Transverse colon (tissue), 4 donors: Measurements from ENCODE around the gene VPS36. TPM values are rescaled to one million over a fixed set of nuclear protein-coding genes. Genes with fewer than 3 reads are reported as not detected.

Experiments used
- DNase-seq: peaks from one replicate; pipeline ENCODE4 v3.0.0-alpha.2; 2019
- H3K27ac ChIP-seq, 4 donors: fragments of 200-600 bp; sonication (generic); 2 replicates each; pipeline ENCODE4 v1.5.1; 2016 to 2018; ENCODE audit warnings: inconsistent platforms in 4 of 4
- H3K27me3 ChIP-seq: fragments of 200-600 bp; sonication (generic); 2 replicates; pipeline ENCODE4 v1.5.1; 2017; ENCODE audit warnings: inconsistent platforms
- H3K36me3 ChIP-seq, 4 donors: fragments of 200-600 bp; sonication (generic); 2 replicates each; pipeline ENCODE4 v1.5.1; 2017 to 2019; ENCODE audit warnings: inconsistent platforms in 4 of 4
- H3K4me1 ChIP-seq, 4 donors: fragments of 200-600 bp; sonication (generic); 2 replicates each; pipeline ENCODE4 v1.5.1; 2017 to 2020; ENCODE audit warnings: inconsistent platforms in 4 of 4
- H3K4me3 ChIP-seq, 4 donors: fragments of 200-600 bp; sonication (generic); 1 replicate in 1 of 4; 2 replicates in 3 of 4; pipeline versions ENCODE4 v1.5.1 to v1.6.1; 2017 to 2019; ENCODE audit warnings: inconsistent platforms in 4 of 4
- H3K9me3 ChIP-seq, 2 donors: fragments of 200-600 bp; sonication (generic); 2 replicates each; pipeline ENCODE4 v1.5.1; 2017 to 2019; ENCODE audit warnings: inconsistent platforms in 2 of 2
- EP300 ChIP-seq: sonication (generic); formaldehyde crosslinking; IDR thresholded peaks from one replicate; pipeline ENCODE4 v1.6.1; 2017; ENCODE audit warnings: antibody characterized with exemption, low read depth
- POLR2A ChIP-seq: fragments of 450-650 bp; IDR thresholded peaks from one replicate; pipeline ENCODE4 v1.6.1; 2016; ENCODE audit warnings: antibody characterized with exemption, mild to moderate bottlenecking, moderate library complexity
- POLR2AphosphoS5 ChIP-seq, 3 donors: sonication (generic); formaldehyde crosslinking; IDR thresholded peaks; one replicate each; pipeline ENCODE4 v1.6.1; 2016; ENCODE audit warnings: antibody characterized with exemption in 3 of 3
- WGBS, 2 donors: methylation state at CpG; one replicate each; pipeline ENCODE4 v1.1.5; 2018; ENCODE audit warnings: low coverage in 1 of 2; 5-methylcytosine and 5-hydroxymethylcytosine counted together
- in situ Hi-C, 4 donors: fragments of 200-750 bp; cut with MboI; loops; one replicate each; pipeline versions ENCODE4 v1.15.0 to v1.15.1; 2017; ENCODE audit warnings: low sequenced_read_pairs in 3 of 4, low pct_ligation_motif_present in 1 of 4, low pct_unique_long_range_greater_than_20kb in 1 of 4
- intact Hi-C: fragments of 100-400 bp; cut with DNase I; formaldehyde crosslinking; loops from one replicate; pipeline ENCODE4 v1.15.1; 2023; ENCODE audit warnings: low total_unique reads
- total RNA-seq, 4 donors: library from RNA; depleted of rRNA; stranded (reverse); fragments of >200 nt; gene quantifications; one replicate each; pipeline ENCODE4 v1.1.0, GENCODE V29; 2016
- TF ChIP-seq, protein P1 (sequence below), 5 experiments: fragments of 200-600 bp in 3 of 5; fragments of 450-650 bp in 2 of 5; sonication (generic) in 3 of 5; IDR thresholded peaks; 1 replicate in 2 of 5; 2 replicates in 3 of 5; pipeline ENCODE4 v1.5.1; 2016 to 2017; ENCODE audit warnings: antibody characterized with exemption in 5 of 5, inconsistent platforms in 3 of 5, mild to moderate bottlenecking in 2 of 5, moderate library complexity in 1 of 5

Gene VPS36
- total RNA-seq, 4 donors from 2014 or later, result 35.2 to 101 (median 71.5) TPM

DNA sequence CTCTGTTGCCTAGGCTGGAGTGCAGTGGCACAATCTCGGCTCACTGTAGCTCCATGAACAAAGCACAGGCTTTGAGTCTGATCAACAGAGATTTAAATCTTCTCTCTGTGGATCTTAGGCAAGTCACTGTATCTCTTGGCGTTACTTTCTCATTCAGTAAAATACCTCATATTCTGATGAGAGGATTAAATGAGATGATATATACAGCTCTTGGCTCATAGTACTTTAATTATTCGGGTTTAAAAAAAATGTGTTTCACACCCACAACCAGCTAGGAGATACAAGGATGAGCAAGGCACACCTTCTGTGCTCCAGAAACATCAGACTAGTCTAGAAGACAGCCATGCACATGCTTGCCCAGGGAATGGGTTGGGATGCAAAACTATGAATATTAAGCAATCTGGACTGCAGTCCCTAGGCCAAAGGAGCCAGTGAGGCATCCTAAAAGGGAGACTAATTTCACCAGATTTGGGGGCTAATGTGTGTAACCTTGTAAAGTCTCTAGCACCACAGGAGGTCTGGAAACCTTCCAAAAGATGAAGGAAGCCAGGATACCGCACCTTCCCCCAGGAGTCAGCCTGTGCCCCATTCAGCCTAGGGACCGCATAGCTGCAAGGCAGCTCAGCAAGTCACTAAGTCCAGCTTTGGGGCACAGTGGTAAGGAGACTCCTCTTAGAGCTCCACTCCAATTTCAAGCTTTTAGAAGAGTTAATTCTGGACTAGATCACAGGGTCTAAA, 2.5 kb downstream of the VPS36 start:
- DNase-seq, result no peak
- H3K27me3 ChIP-seq, result no peaks in the 10 kb centered on the region
- H3K9me3 ChIP-seq, result no peaks in the 10 kb centered on the region
- no peak overlapping the region for H3K27ac ChIP-seq
- 90 to 100% methylated on average over 2 to 5 of the region's 5 CpGs for WGBS, 2 donors
- H3K4me3 ChIP-seq, result no peak overlapping the region
- H3K4me1 ChIP-seq, result peaks cover 8 to 31% (median 21%) of the 10 kb centered on the region in 4 donors
- in situ Hi-C loops, result loop anchor here (25.0 kb wide), 5 partner anchors 214 to 1011 kb away; partner anchors contain the start of genes DHRS12 (in 1 of the 4) and SUGT1 (in 1 of the 4)
- intact Hi-C loops, result no loop called here
- no peak for TF ChIP-seq POLR2AphosphoS5 (IDR thresholded peaks at IDR 0.05)
- no peak for TF ChIP-seq EP300
- TF ChIP-seq, protein P1, sequence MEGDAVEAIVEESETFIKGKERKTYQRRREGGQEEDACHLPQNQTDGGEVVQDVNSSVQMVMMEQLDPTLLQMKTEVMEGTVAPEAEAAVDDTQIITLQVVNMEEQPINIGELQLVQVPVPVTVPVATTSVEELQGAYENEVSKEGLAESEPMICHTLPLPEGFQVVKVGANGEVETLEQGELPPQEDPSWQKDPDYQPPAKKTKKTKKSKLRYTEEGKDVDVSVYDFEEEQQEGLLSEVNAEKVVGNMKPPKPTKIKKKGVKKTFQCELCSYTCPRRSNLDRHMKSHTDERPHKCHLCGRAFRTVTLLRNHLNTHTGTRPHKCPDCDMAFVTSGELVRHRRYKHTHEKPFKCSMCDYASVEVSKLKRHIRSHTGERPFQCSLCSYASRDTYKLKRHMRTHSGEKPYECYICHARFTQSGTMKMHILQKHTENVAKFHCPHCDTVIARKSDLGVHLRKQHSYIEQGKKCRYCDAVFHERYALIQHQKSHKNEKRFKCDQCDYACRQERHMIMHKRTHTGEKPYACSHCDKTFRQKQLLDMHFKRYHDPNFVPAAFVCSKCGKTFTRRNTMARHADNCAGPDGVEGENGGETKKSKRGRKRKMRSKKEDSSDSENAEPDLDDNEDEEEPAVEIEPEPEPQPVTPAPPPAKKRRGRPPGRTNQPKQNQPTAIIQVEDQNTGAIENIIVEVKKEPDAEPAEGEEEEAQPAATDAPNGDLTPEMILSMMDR (IDR thresholded peaks at IDR 0.05), result no peak
- no peak for TF ChIP-seq POLR2A
- H3K36me3 ChIP-seq, result no peaks in the 10 kb centered on the region

DNA sequence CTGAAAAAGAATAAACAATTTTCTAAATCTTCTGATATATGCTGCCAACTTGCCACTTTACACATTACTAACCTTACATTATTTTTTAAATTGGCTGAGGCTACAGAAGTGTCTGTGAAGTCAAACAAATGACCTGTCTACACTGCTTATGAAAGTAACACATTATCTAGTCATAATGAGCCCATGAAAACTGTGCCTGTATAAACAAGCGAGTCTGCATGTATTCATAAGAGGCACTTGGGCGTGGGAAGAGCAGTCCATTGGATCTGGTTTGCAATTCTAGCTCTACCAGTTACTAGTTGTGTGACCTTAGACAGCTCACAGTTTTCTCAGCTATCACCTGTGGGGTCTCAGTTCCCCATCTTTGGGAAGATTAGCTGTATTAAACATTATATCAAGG, 3.1 kb downstream of the VPS36 start:
- Histone ChIP-seq H3K27me3 (no peaks in the 10 kb centered on the region), H3K27ac (no peak overlapping the region), H3K36me3 (peaks cover 0 to 3% (median 0%) of the 10 kb centered on the region in 4 donors), H3K9me3 (no peaks in the 10 kb centered on the region), H3K4me3 (no peak overlapping the region), H3K4me1 (peaks cover 8 to 31% (median 21%) of the 10 kb centered on the region in 4 donors)
- no peak for DNase-seq
- intact Hi-C loops (no loop called here), in situ Hi-C loops (loop anchor here (25.0 kb wide), 5 partner anchors 215 to 1010 kb away; partner anchors contain the start of genes DHRS12 (in 1 of the 4) and SUGT1 (in 1 of the 4))
- 65% methylated on average over 2 of the region's 2 CpGs; no CpG with 5 or more reads in 1 of the 2 donors for WGBS, 2 donors
- TF ChIP-seq, protein P1 (IDR thresholded peaks at IDR 0.05), result no peak
- no peak for TF ChIP-seq EP300
- TF ChIP-seq POLR2A, result no peak
- TF ChIP-seq POLR2AphosphoS5 (IDR thresholded peaks at IDR 0.05), result no peak

DNA sequence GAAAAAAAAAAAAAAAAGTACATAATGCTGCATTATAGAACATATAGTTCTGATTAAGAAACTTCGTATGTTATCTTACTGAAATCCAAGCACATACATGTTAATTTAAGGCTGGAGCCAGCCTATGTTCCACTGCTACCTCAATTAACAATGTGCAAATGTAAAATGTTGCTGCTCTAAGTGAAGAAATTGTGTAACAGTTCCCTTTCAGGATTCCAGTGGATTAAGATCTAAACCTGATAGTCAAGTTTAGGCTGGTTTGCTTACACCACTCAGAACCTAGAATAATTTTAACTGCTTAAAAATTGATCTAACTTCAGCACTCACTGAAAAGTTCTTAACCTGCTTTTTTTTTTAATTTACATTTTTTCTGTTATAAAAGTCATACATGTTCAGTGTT, 4.2 kb downstream of the VPS36 start:
- in situ Hi-C loops, result loop anchor here (25.0 kb wide), 5 partner anchors 216 to 1009 kb away; partner anchors contain the start of genes DHRS12 (in 1 of the 4) and SUGT1 (in 1 of the 4)
- intact Hi-C loops, result no loop called here
- TF ChIP-seq, protein P1 (IDR thresholded peaks at IDR 0.05), result no peak
- no peak for TF ChIP-seq POLR2AphosphoS5 (IDR thresholded peaks at IDR 0.05)
- no peak for TF ChIP-seq EP300
- TF ChIP-seq POLR2A, result no peak
- DNase-seq, result no peak
- H3K4me1 ChIP-seq, result peaks cover 8 to 31% (median 21%) of the 10 kb centered on the region in 4 donors
- no peaks in the 10 kb centered on the region for H3K9me3 ChIP-seq
- 89% methylated on average over 1 of the region's 1 CpG; no CpG with 5 or more reads in 1 of the 2 donors for WGBS, 2 donors
- peaks cover 0 to 7% (median 0%) of the 10 kb centered on the region in 4 donors for H3K36me3 ChIP-seq
- no peak overlapping the region for H3K27ac ChIP-seq
- no peaks in the 10 kb centered on the region for H3K27me3 ChIP-seq
- H3K4me3 ChIP-seq, result no peak overlapping the region

DNA sequence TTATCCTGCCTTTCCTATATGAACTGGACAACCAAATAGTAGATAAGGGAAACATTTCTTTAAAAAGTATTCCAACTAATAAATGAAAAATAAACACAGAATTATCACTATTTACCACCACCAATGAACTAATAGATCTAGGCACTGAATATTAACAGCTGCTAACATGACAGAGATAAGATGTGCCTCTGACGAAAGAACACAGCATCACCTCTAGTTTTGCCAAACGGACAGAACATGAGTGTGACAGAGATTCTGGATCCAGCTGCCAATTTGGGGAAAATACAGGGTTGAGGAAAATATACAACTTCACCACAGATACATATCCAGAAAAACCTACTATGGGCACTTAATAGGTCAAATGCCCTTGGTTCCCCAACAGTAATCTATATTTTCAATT, 18.0 kb downstream of the VPS36 start:
- Histone ChIP-seq H3K36me3 (peaks cover 0 to 58% (median 27%) of the 10 kb centered on the region in 4 donors), H3K27ac (no peak overlapping the region), H3K9me3 (no peaks in the 10 kb centered on the region), H3K4me3 (no peak overlapping the region), H3K27me3 (no peaks in the 10 kb centered on the region), H3K4me1 (peaks cover 0 to 10% (median 5%) of the 10 kb centered on the region in 4 donors)
- intact Hi-C loops (no loop called here), in situ Hi-C loops (loop anchor here (25.0 kb wide), 5 partner anchors 230 to 995 kb away; partner anchors contain the start of genes DHRS12 (in 1 of the 4) and SUGT1 (in 1 of the 4))
- TF ChIP-seq EP300, result no peak
- TF ChIP-seq POLR2A, result no peak
- TF ChIP-seq, protein P1 (IDR thresholded peaks at IDR 0.05), result no peak
- no peak for TF ChIP-seq POLR2AphosphoS5 (IDR thresholded peaks at IDR 0.05)
- WGBS, 2 donors, result 79 to 99% methylated on average over 2 of the region's 2 CpGs
- no peak for DNase-seq
